Ascending aorta (tissue), 2 donors: Measurements from ENCODE around the gene MYO9B. TPM values are rescaled to one million over a fixed set of nuclear protein-coding genes. Genes with fewer than 3 reads are reported as not detected.

Experiments used
- DNase-seq, 2 donors: peaks; one replicate each; pipeline ENCODE4 v3.0.0-alpha.2; 2019; ENCODE audit warnings: low spot score in 2 of 2
- H3K27ac ChIP-seq, 2 donors: fragments of 200-600 bp; sonication (generic); one replicate each; pipeline ENCODE4 v1.5.1; 2016 to 2017; ENCODE audit warnings: mild to moderate bottlenecking in 1 of 2
- H3K27me3 ChIP-seq: fragments of 200-600 bp; sonication (generic); one replicate; pipeline ENCODE4 v1.5.1; 2017
- H3K36me3 ChIP-seq, 2 donors: fragments of 200-600 bp; sonication (generic); one replicate each; pipeline ENCODE4 v1.5.1; 2016
- H3K4me1 ChIP-seq, 2 donors: fragments of 200-600 bp; sonication (generic); one replicate each; pipeline ENCODE4 v1.5.1; 2016 to 2017; ENCODE audit warnings: mild to moderate bottlenecking in 1 of 2
- H3K4me3 ChIP-seq, 2 donors: fragments of 200-600 bp; sonication (generic); one replicate each; pipeline ENCODE4 v1.5.1; 2016 to 2017; ENCODE audit warnings: mild to moderate bottlenecking in 1 of 2
- H3K9me3 ChIP-seq, 2 donors: fragments of 200-600 bp; sonication (generic); one replicate each; pipeline ENCODE4 v1.5.1; 2016
- intact Hi-C: fragments of 100-400 bp; cut with DNase I; formaldehyde crosslinking; loops from one replicate; pipeline ENCODE4 v1.15.1; 2023
- total RNA-seq: library from RNA; depleted of rRNA; stranded (reverse); fragments of >200 nt; gene quantifications from one replicate; pipeline ENCODE4 v1.1.0, GENCODE V29; 2016
- TF ChIP-seq, protein P1 (sequence below), 3 experiments: fragments of 200-600 bp in 2 of 3; fragments of 450-650 bp in 1 of 3; sonication (generic) in 2 of 3; IDR thresholded peaks; one replicate each; pipeline ENCODE4 v1.5.1; 2016 to 2019; ENCODE audit warnings: antibody characterized with exemption in 3 of 3, mild to moderate bottlenecking in 1 of 3, moderate library complexity in 1 of 3

The MYO9B gene
- total RNA-seq, 1 donor from 2014 or later = 182 TPM

DNA sequence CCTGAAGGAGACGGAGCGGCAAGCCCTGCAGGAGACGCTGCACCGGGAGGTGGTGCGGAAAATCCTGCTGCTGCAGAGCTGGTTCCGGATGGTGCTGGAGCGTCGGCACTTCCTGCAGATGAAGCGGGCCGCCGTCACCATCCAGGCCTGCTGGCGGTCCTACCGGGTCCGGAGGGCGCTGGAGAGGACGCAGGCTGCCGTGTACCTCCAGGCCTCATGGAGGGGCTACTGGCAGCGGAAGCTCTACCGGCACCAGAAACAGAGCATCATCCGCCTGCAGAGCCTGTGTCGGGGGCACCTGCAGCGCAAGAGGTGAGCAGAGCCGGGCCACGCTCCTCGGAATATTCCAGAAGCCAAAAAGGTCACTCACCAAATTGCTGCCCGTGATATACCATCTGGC, 117.2 kb downstream of the MYO9B start:
- intact Hi-C loops = no loop called here
- no peak overlapping the region for H3K27ac ChIP-seq
- no peaks in the 10 kb centered on the region for H3K27me3 ChIP-seq
- no peaks in the 10 kb centered on the region for H3K9me3 ChIP-seq
- peaks cover 92 to 93% of the 10 kb centered on the region in 2 donors for H3K36me3 ChIP-seq
- TF ChIP-seq, protein P1, sequence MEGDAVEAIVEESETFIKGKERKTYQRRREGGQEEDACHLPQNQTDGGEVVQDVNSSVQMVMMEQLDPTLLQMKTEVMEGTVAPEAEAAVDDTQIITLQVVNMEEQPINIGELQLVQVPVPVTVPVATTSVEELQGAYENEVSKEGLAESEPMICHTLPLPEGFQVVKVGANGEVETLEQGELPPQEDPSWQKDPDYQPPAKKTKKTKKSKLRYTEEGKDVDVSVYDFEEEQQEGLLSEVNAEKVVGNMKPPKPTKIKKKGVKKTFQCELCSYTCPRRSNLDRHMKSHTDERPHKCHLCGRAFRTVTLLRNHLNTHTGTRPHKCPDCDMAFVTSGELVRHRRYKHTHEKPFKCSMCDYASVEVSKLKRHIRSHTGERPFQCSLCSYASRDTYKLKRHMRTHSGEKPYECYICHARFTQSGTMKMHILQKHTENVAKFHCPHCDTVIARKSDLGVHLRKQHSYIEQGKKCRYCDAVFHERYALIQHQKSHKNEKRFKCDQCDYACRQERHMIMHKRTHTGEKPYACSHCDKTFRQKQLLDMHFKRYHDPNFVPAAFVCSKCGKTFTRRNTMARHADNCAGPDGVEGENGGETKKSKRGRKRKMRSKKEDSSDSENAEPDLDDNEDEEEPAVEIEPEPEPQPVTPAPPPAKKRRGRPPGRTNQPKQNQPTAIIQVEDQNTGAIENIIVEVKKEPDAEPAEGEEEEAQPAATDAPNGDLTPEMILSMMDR (IDR thresholded peaks at IDR 0.05) = no peak
- H3K4me3 ChIP-seq = no peak overlapping the region
- no peaks in the 10 kb centered on the region for H3K4me1 ChIP-seq
- no peak for DNase-seq

DNA sequence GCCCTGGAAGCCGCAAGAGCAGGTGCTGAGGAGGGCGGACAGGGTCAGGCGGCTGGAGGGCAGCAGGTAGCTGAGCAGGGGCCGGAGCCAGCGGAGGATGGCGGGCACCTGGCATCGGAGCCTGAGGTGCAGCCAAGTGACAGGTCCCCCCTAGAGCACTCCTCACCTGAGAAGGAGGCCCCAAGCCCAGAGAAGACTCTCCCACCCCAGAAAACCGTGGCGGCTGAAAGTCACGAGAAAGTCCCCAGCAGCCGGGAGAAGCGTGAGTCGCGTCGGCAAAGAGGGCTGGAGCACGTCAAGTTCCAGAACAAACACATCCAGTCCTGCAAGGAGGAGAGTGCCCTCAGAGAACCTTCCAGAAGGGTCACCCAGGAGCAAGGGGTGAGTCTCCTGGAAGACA, 119.0 kb downstream of the MYO9B start:
- no peaks in the 10 kb centered on the region for H3K9me3 ChIP-seq
- intact Hi-C loops = no loop called here
- H3K4me3 ChIP-seq = no peak overlapping the region
- peaks cover 92 to 93% of the 10 kb centered on the region in 2 donors for H3K36me3 ChIP-seq
- TF ChIP-seq, protein P1 (IDR thresholded peaks at IDR 0.05) = no peak
- DNase-seq = no peak
- no peaks in the 10 kb centered on the region for H3K4me1 ChIP-seq
- H3K27me3 ChIP-seq = no peaks in the 10 kb centered on the region
- no peak overlapping the region for H3K27ac ChIP-seq

DNA sequence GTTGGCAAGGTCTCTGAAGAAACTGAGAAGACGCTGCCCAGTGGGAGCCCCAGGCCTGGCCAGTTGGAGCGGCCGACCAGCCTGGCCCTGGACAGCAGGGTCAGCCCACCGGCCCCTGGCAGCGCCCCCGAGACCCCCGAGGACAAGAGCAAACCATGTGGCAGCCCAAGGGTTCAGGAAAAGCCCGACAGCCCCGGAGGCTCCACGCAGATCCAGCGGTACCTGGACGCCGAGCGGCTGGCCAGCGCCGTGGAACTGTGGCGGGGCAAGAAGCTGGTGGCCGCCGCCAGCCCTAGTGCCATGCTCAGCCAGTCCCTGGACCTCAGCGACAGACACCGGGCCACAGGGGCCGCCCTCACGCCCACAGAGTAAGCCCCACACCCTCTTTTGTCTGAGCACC, 119.5 kb downstream of the MYO9B start:
- peaks cover 91 to 93% of the 10 kb centered on the region in 2 donors for H3K36me3 ChIP-seq

DNA sequence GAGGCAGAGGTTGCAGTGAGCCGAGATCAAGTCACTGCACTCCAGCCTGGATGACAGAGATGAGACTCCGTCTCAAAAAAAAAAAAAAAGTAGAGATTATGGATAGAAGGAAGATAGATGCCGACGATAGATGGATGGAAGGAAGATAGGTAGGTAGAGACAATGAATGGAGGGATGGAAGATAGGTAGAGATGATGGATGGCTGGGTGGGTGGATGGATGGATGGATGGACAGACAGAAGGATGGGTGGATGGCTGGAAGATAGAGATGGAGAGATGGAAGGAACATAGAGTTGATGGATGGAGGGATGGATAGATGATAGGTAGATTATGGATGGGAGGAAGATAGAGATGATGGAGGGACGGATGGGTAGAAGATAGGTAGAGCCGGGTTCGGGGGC, 121.0 kb downstream of the MYO9B start:
- Histone ChIP-seq H3K27ac (no peak overlapping the region), H3K4me3 (no peak overlapping the region), H3K36me3 (peaks cover 92 to 95% of the 10 kb centered on the region in 2 donors), H3K9me3 (no peaks in the 10 kb centered on the region), H3K4me1 (no peaks in the 10 kb centered on the region), H3K27me3 (no peaks in the 10 kb centered on the region)
- no peak for DNase-seq
- TF ChIP-seq, protein P1 (IDR thresholded peaks at IDR 0.05) = no peak
- intact Hi-C loops = no loop called here

More for the DNA sequence above, 119.5 kb downstream of the MYO9B start:
- H3K4me1 ChIP-seq = no peaks in the 10 kb centered on the region
- TF ChIP-seq, protein P1 (IDR thresholded peaks at IDR 0.05) = no peak
- no peak overlapping the region for H3K27ac ChIP-seq
- no peaks in the 10 kb centered on the region for H3K9me3 ChIP-seq
- no peak for DNase-seq
- H3K4me3 ChIP-seq = no peak overlapping the region
- intact Hi-C loops = no loop called here
- H3K27me3 ChIP-seq = no peaks in the 10 kb centered on the region

DNA sequence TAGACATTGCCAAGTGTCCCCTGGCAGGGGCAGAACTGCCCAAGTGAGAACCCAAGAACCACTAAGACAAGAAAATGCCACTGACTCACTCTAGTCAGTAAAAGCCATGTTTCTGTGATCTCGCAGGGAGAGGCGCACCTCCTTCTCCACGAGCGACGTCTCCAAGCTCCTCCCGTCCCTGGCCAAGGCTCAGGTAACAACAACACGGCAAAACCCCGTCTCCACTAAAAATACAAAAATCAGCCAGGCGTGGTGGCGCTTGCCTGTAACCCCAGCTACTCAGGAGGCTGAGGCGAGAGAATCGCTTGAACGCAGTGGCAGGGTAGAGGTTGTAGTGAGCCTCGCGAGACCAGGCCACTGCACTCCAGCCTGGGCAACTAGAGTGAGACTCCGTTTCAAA, 122.1 kb downstream of the MYO9B start:
- no peak for DNase-seq
- Histone ChIP-seq H3K27ac (no peak overlapping the region), H3K9me3 (no peaks in the 10 kb centered on the region), H3K36me3 (peaks cover 92 to 95% of the 10 kb centered on the region in 2 donors), H3K27me3 (no peaks in the 10 kb centered on the region), H3K4me1 (no peaks in the 10 kb centered on the region), H3K4me3 (no peak overlapping the region)
- intact Hi-C loops = no loop called here
- TF ChIP-seq, protein P1 (IDR thresholded peaks at IDR 0.05) = no peak
